ENCODE measurements around the gene CNOT2.

DNA sequence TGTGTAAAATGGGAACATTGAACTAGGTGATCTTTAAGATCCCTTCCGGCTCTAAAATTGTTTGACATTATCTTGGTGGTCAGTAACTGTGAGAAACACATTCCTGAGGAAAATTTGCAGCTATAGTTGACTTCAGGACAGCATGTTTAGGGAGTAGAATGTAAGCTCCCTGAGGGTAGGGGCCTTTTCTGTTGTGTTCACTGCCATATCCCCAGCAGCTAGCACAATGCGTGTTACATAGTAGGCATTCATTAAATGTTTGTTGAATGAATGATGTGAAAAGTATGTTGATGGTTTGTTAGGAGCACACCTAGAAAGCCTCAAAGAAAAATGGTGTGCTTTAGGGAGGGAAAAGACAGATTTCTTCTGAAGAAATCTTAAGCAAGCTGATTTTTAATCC, 84.3 kb downstream of the CNOT2 start:
- TF ChIP-seq, protein P1, sequence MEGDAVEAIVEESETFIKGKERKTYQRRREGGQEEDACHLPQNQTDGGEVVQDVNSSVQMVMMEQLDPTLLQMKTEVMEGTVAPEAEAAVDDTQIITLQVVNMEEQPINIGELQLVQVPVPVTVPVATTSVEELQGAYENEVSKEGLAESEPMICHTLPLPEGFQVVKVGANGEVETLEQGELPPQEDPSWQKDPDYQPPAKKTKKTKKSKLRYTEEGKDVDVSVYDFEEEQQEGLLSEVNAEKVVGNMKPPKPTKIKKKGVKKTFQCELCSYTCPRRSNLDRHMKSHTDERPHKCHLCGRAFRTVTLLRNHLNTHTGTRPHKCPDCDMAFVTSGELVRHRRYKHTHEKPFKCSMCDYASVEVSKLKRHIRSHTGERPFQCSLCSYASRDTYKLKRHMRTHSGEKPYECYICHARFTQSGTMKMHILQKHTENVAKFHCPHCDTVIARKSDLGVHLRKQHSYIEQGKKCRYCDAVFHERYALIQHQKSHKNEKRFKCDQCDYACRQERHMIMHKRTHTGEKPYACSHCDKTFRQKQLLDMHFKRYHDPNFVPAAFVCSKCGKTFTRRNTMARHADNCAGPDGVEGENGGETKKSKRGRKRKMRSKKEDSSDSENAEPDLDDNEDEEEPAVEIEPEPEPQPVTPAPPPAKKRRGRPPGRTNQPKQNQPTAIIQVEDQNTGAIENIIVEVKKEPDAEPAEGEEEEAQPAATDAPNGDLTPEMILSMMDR (IDR thresholded peaks at IDR 0.05), result no peak
- no peak for TF ChIP-seq POLR2A (IDR thresholded peaks at IDR 0.05)
